K562 (cell line): ENCODE results near the gene PRR11. TPM values are rescaled to one million over a fixed set of nuclear protein-coding genes. Genes with fewer than 3 reads are reported as not detected.

Experiments used
- CHD2 ChIP-seq: IDR thresholded peaks from 2 replicates; pipeline ENCODE4 v1.6.1; 2011; ENCODE audit warnings: low read depth, low read length
- E2F1 ChIP-seq: sonication (generic); formaldehyde crosslinking; IDR thresholded peaks from 2 replicates; pipeline ENCODE4 v1.8.1; 2023; ENCODE audit warnings: mild to moderate bottlenecking, missing genetic modification reagents, moderate library complexity
- FOXA3 ChIP-seq, 2 experiments: fragments of 450-650 bp in 1 of 2; sonication (generic) in 1 of 2; formaldehyde crosslinking; IDR thresholded peaks in 1 of 2; conservative IDR thresholded peaks in 1 of 2; 2 replicates each; pipeline versions ENCODE4 v1.4.0 to v1.8.0; 2020 to 2022; ENCODE audit warnings: mild to moderate bottlenecking in 2 of 2, missing genetic modification reagents in 1 of 2
- FOXK1 ChIP-seq: sonication (generic); formaldehyde crosslinking; IDR thresholded peaks from 2 replicates; pipeline ENCODE4 v1.8.0; 2022; ENCODE audit warnings: missing genetic modification reagents, mild to moderate bottlenecking, borderline replicate concordance
- HDAC6 ChIP-seq: IDR thresholded peaks from 2 replicates; pipeline ENCODE4 v1.6.1; 2012; ENCODE audit warnings: low read depth, mild to moderate bottlenecking, control low read depth, inconsistent platforms, low read length, moderate library complexity
- KHSRP ChIP-seq: fragments of 450-650 bp; IDR thresholded peaks from 2 replicates; pipeline ENCODE4 v1.6.1; 2017
- NCOA2 ChIP-seq, 2 experiments: fragments of 450-650 bp; IDR thresholded peaks; 2 replicates each; pipeline ENCODE4 v1.6.1; 2018; ENCODE audit warnings: mild to moderate bottlenecking in 2 of 2, moderate library complexity in 1 of 2; ENCODE audit not compliant: partially characterized antibody in 2 of 2
- NFIX ChIP-seq: fragments of 250-450 bp; sonication (Bioruptor Pico); IDR thresholded peaks from 2 replicates; pipeline ENCODE4 v1.4.0; 2020; ENCODE audit warnings: low read depth, mild to moderate bottlenecking, moderate library complexity
- NONO ChIP-seq, 2 experiments: fragments of 200-400 bp in 1 of 2; fragments of 450-650 bp in 1 of 2; formaldehyde crosslinking in 1 of 2; IDR thresholded peaks; 2 replicates each; pipeline ENCODE4 v1.6.1; 2017; ENCODE audit warnings: low read depth in 2 of 2, mild to moderate bottlenecking in 2 of 2, moderate library complexity in 2 of 2, low read length in 1 of 2
- NR2C2 ChIP-seq, 2 experiments: fragments of 200-800 bp in 1 of 2; sonication (Bioruptor generic) in 1 of 2; sonication (generic) in 1 of 2; formaldehyde crosslinking in 1 of 2; IDR thresholded peaks; 2 replicates each; pipeline versions ENCODE4 v1.6.1 to v1.8.0; 2016 to 2022; ENCODE audit warnings: mild to moderate bottlenecking in 1 of 2, missing compliant biosample characterization in 1 of 2, missing genetic modification characterization in 1 of 2, missing genetic modification reagents in 1 of 2
- PCBP1 ChIP-seq: fragments of 200-400 bp; formaldehyde crosslinking; IDR thresholded peaks from 2 replicates; pipeline ENCODE4 v1.6.1; 2018; ENCODE audit warnings: mild to moderate bottlenecking, low read depth, low read length; ENCODE audit not compliant: poor library complexity, severe bottlenecking
- PHTF2 ChIP-seq: fragments of 250-450 bp; sonication (Bioruptor Pico); IDR thresholded peaks from 2 replicates; pipeline ENCODE4 v1.5.0; 2021; ENCODE audit warnings: mild to moderate bottlenecking
- POLR2B ChIP-seq: fragments of 450-650 bp; IDR thresholded peaks from 2 replicates; pipeline ENCODE4 v1.6.1; 2018; ENCODE audit warnings: low read depth; ENCODE audit not compliant: partially characterized antibody
- PPARD ChIP-seq: fragments of 250-450 bp; sonication (Bioruptor Pico); IDR thresholded peaks from 2 replicates; pipeline ENCODE4 v1.8.0; 2022; ENCODE audit warnings: inconsistent platforms, mild to moderate bottlenecking, moderate library complexity
- RBM34 ChIP-seq: fragments of 200-400 bp; formaldehyde crosslinking; IDR thresholded peaks from 2 replicates; pipeline ENCODE4 v1.6.1; 2018; ENCODE audit warnings: low read length, borderline replicate concordance; ENCODE audit not compliant: insufficient read depth
- SIRT6 ChIP-seq: IDR thresholded peaks from one replicate; pipeline ENCODE4 v1.6.1; 2012; ENCODE audit warnings: low read depth, mild to moderate bottlenecking, control low read depth, inconsistent platforms, low read length, moderate library complexity
- SMAD4 ChIP-seq: fragments of 250-450 bp; sonication (Bioruptor Pico); conservative IDR thresholded peaks from 2 replicates; pipeline ENCODE4 v1.8.0; 2021; ENCODE audit warnings: inconsistent platforms, mild to moderate bottlenecking, moderate library complexity
- SNRNP70 ChIP-seq: fragments of 200-400 bp; formaldehyde crosslinking; optimal IDR thresholded peaks from 2 replicates; pipeline ENCODE3; 2017; ENCODE audit warnings: low read depth, low read length
- TBL1XR1 ChIP-seq, 2 experiments: IDR thresholded peaks; 2 replicates each; pipeline ENCODE4 v1.6.1; 2012; ENCODE audit warnings: improper control_type of control experiment in 2 of 2, low read length in 2 of 2, mild to moderate bottlenecking in 1 of 2
- TBP ChIP-seq: optimal IDR thresholded peaks from 2 replicates; pipeline ENCODE3; 2011; ENCODE audit warnings: low read depth, low read length, improper control_type of control experiment
- ZNF217 ChIP-seq: sonication (generic); formaldehyde crosslinking; IDR thresholded peaks from 2 replicates; pipeline ENCODE4 v1.8.0; 2022; ENCODE audit warnings: mild to moderate bottlenecking, missing genetic modification reagents
- ZNF518B ChIP-seq: fragments of 250-450 bp; sonication (Bioruptor Pico); IDR thresholded peaks from 2 replicates; pipeline ENCODE4 v1.5.0; 2021; ENCODE audit warnings: mild to moderate bottlenecking, moderate library complexity
- ZNF586 ChIP-seq: fragments of 450-650 bp; formaldehyde crosslinking; conservative IDR thresholded peaks from 2 replicates; pipeline ENCODE4 v1.4.0; 2020; ENCODE audit warnings: mild to moderate bottlenecking, moderate library complexity
- ZNF780A ChIP-seq: fragments of 250-450 bp; sonication (Bioruptor Pico); IDR thresholded peaks from 2 replicates; pipeline ENCODE4 v1.5.0; 2021; ENCODE audit warnings: mild to moderate bottlenecking
- polyA plus RNA-seq, 8 experiments: library from polyadenylated mRNA; depleted of rRNA in 4 of 8; stranded (reverse) in 5 of 8; unstranded in 3 of 8; fragments of >200 nt; fragmentation: Nextera tagmentation in 2 of 8; fragmentation: Illumina TruSeq in 1 of 8; extraction: Ambion mirVana in 2 of 8; extraction: Trizol in 1 of 8; gene quantifications; 2 replicates each; pipeline versions ENCODE4 v1.2.1 to v1.2.3, GENCODE V29; 2011 to 2014; ENCODE audit warnings: inconsistent platforms in 1 of 8, missing spikeins in 1 of 8
- total RNA-seq, 7 experiments: library from RNA; depleted of rRNA in 6 of 7; stranded (reverse); fragments of >200 nt in 6 of 7; fragmentation: Illumina TruSeq in 2 of 7; extraction: Trizol in 2 of 7; gene quantifications; 2 replicates each; pipeline versions ENCODE4 v1.2.1 to v1.2.3, GENCODE V29; 2011 to 2021; ENCODE audit warnings: low replicate concordance in 1 of 7

The PRR11 gene
- total and polyA plus RNA-seq, 9 of the 15 experiments (the other 6 are each of a cell fraction or from before 2014, with no cell fraction given) = 13.3 to 75.2 (median 46.4) TPM

DNA sequence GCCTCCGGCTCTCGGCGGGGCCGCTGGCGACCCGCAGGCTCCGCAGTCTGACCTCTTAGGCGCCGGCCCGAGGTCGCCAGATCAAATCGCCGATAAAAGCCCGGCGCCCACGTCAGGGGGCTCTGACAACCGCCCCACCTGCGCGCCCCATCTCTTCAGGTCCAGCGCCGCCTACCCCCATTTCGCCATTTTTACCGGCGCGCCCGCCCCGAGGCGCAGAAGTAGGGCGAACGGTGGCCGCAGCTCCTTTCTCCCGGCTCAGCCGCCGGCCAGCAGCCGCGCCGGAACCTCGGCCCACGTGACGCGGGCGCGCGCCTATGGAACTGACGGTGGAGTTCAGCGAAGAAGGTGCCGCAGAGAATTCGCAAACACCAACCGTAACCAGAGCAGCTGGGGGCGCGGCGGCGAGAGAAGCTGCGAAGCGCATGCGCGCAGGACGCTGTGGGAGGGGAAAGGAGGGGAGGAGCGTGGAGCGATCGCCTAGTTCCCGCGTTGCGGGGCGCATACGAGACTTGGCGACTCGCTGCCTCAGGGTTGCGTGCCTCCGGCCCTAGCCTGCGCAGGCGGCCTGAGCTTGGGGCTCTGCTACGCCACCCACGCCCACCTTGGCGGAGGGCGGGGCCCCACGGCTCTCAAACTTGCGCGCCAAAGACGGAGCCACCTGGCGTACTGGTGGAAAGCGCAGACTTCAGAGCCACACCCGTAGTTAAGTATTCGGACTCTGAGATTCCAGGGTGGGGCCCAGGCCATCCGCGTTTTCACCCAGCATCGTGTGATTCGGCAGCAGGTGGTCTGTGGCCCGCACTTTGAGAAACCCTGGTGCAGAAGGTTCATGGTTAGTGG is 48.9 kb upstream of the PRR11 start, which contains the start of gene TRIM37 (continued):
- no peak for TF ChIP-seq ZNF780A (CRISPR knock-in tag)
- TF ChIP-seq FOXA3 (CRISPR knock-in tag; conservative IDR thresholded peaks at IDR 0.05 in 1 of 2, IDR thresholded peaks at IDR 0.05 in 1 of 2) = peak in 1 of 2 experiments; percentile 78; a peak in 2 of 4 replicates
- TF ChIP-seq NFIX (CRISPR knock-in tag) = no peak
- TF ChIP-seq SNRNP70 = no peak
- TF ChIP-seq ZNF518B = no peak
- TF ChIP-seq E2F1 (CRISPR knock-in tag) = peak; percentile 98
- TF ChIP-seq FOXK1 (CRISPR knock-in tag) = peak; percentile 89
- no peak for TF ChIP-seq NCOA2 (IDR thresholded peaks at IDR 0.05; ENCODE audit: partially characterized antibody in 2 of 2)
- TF ChIP-seq CHD2 = peak; percentile 97
- peak in 1 of 2 experiments; percentile 41; a peak in 1 of 4 replicates for TF ChIP-seq NONO (IDR thresholded peaks at IDR 0.05; ENCODE audit: low read depth in 2 of 2, low read length in 1 of 2)
- no peak for TF ChIP-seq ZNF586 (CRISPR knock-in tag)
- TF ChIP-seq POLR2B = peak; percentile 69
- no peak for TF ChIP-seq ZNF217 (CRISPR knock-in tag)
- no peak for TF ChIP-seq RBM34
- peak; percentile 56 for TF ChIP-seq TBP
- TF ChIP-seq KHSRP = no peak
- TF ChIP-seq PCBP1 = no peak
- TF ChIP-seq PHTF2 (CRISPR knock-in tag) = no peak
- peak in 1 of 2 experiments; percentile 7; a peak in 1 of 4 replicates for TF ChIP-seq TBL1XR1 (IDR thresholded peaks at IDR 0.05; ENCODE audit: low read length in 2 of 2)
- TF ChIP-seq SIRT6 = no peak
- peak; percentile 52; the same call in 1 of the 2 replicates for TF ChIP-seq NR2C2 (CRISPR knock-in tag; IDR thresholded peaks at IDR 0.05)
- TF ChIP-seq NR2C2 (tag; IDR thresholded peaks at IDR 0.05) = peak; percentile 81; the same call in 1 of the 2 replicates
- TF ChIP-seq HDAC6 = no peak
- TF ChIP-seq PPARD = no peak
- peak; percentile 84 for TF ChIP-seq SMAD4 (CRISPR knock-in tag)
